Left ventricle myocardium inferior (tissue), 1 donor: Measurements from ENCODE around the gene SLC25A21. TPM values are rescaled to one million over a fixed set of nuclear protein-coding genes. Genes with fewer than 3 reads are reported as not detected.

ENCODE experiments used
- DNase-seq: peaks from one replicate; pipeline ENCODE4 v3.0.0-alpha.2; 2020
- H3K27ac ChIP-seq: fragments of 200-600 bp; replicated peaks from 2 replicates; pipeline ENCODE4 v1.8.0; 2021
- H3K27me3 ChIP-seq: fragments of 200-600 bp; 2 replicates; pipeline ENCODE4 v1.8.0; 2021; ENCODE audit warnings: low read depth
- H3K36me3 ChIP-seq: fragments of 200-600 bp; 2 replicates; pipeline ENCODE4 v1.8.0; 2021
- H3K4me1 ChIP-seq: fragments of 200-600 bp; 2 replicates; pipeline ENCODE4 v1.8.0; 2021
- H3K4me3 ChIP-seq: fragments of 200-600 bp; 2 replicates; pipeline ENCODE4 v1.8.0; 2021; ENCODE audit warnings: mild to moderate bottlenecking, moderate library complexity
- H3K9me3 ChIP-seq: fragments of 200-600 bp; replicated peaks from 2 replicates; pipeline ENCODE4 v1.8.0; 2021
- intact Hi-C: fragments of 100-400 bp; cut with micrococcal nuclease; formaldehyde crosslinking; loops from one replicate; pipeline ENCODE4 v1.11.0; 2022
- total RNA-seq: library from RNA; stranded (reverse); fragmentation: NEBNext Ultra II Directional; extraction: Animal tissue kit (Norgen Biotek cat#: 25700); gene quantifications from one replicate; pipeline ENCODE4 v1.2.1, GENCODE V29; 2021
- TF ChIP-seq, protein P1 (sequence below): fragments of 200-600 bp; IDR thresholded peaks from 2 replicates; pipeline ENCODE4 v1.8.0; 2021; ENCODE audit warnings: antibody characterized with exemption, mild to moderate bottlenecking, borderline replicate concordance
- donor health status: DM: no; HTN: yes; CAD: no; lungs with severe emphysema.

The SLC25A21 gene
- total RNA-seq, 1 donor from 2014 or later = 0.77 TPM

- no peak for DNase-seq
- no peaks in the 10 kb centered on the region for H3K27me3 ChIP-seq
- TF ChIP-seq, protein P1, sequence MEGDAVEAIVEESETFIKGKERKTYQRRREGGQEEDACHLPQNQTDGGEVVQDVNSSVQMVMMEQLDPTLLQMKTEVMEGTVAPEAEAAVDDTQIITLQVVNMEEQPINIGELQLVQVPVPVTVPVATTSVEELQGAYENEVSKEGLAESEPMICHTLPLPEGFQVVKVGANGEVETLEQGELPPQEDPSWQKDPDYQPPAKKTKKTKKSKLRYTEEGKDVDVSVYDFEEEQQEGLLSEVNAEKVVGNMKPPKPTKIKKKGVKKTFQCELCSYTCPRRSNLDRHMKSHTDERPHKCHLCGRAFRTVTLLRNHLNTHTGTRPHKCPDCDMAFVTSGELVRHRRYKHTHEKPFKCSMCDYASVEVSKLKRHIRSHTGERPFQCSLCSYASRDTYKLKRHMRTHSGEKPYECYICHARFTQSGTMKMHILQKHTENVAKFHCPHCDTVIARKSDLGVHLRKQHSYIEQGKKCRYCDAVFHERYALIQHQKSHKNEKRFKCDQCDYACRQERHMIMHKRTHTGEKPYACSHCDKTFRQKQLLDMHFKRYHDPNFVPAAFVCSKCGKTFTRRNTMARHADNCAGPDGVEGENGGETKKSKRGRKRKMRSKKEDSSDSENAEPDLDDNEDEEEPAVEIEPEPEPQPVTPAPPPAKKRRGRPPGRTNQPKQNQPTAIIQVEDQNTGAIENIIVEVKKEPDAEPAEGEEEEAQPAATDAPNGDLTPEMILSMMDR = no peak
- intact Hi-C loops = no loop called here
- no peaks in the 10 kb centered on the region for H3K36me3 ChIP-seq
- H3K4me3 ChIP-seq = no peak overlapping the region
- peaks cover 5% of the 10 kb centered on the region for H3K4me1 ChIP-seq
- H3K9me3 ChIP-seq = no peaks in the 10 kb centered on the region
- H3K27ac ChIP-seq = no peak overlapping the region
Measured at GRCh38 chr14:36996857-36997590, 175.4 kb downstream of the SLC25A21 start.

- no peaks in the 10 kb centered on the region for H3K27me3 ChIP-seq
- no peak for DNase-seq
- no peaks in the 10 kb centered on the region for H3K9me3 ChIP-seq
- TF ChIP-seq, protein P1 = no peak
- H3K4me3 ChIP-seq = no peak overlapping the region
- intact Hi-C loops = no loop called here
- H3K4me1 ChIP-seq = peaks cover 5% of the 10 kb centered on the region
- H3K36me3 ChIP-seq = no peaks in the 10 kb centered on the region
- no peak overlapping the region for H3K27ac ChIP-seq
Measured at GRCh38 chr14:36996133-36996856, 176.1 kb downstream of the SLC25A21 start.

- intact Hi-C loops = no loop called here
- no peaks in the 10 kb centered on the region for H3K9me3 ChIP-seq
- no peaks in the 10 kb centered on the region for H3K36me3 ChIP-seq
- H3K27ac ChIP-seq = no peak overlapping the region
- TF ChIP-seq, protein P1 = no peak
- no peak overlapping the region for H3K4me3 ChIP-seq
- no peaks in the 10 kb centered on the region for H3K4me1 ChIP-seq
- no peaks in the 10 kb centered on the region for H3K27me3 ChIP-seq
- DNase-seq = no peak
Measured at GRCh38 chr14:36989806-36990205, 182.6 kb downstream of the SLC25A21 start.

GRCh38 chr14:36988989-36989388, 183.4 kb downstream of the SLC25A21 start:
- Histone ChIP-seq H3K27ac (no peak overlapping the region), H3K4me1 (no peaks in the 10 kb centered on the region), H3K36me3 (no peaks in the 10 kb centered on the region), H3K9me3 (no peaks in the 10 kb centered on the region), H3K4me3 (no peak overlapping the region), H3K27me3 (no peaks in the 10 kb centered on the region)
- intact Hi-C loops = no loop called here
- TF ChIP-seq, protein P1 = no peak
- DNase-seq = no peak

GRCh38 chr14:36988568-36988967, 183.8 kb downstream of the SLC25A21 start:
- DNase-seq = no peak
- intact Hi-C loops = no loop called here
- H3K36me3 ChIP-seq = no peaks in the 10 kb centered on the region
- no peak overlapping the region for H3K4me3 ChIP-seq
- H3K4me1 ChIP-seq = no peaks in the 10 kb centered on the region
- no peaks in the 10 kb centered on the region for H3K27me3 ChIP-seq
- H3K9me3 ChIP-seq = no peaks in the 10 kb centered on the region
- TF ChIP-seq, protein P1 = no peak
- no peak overlapping the region for H3K27ac ChIP-seq
